Testis (tissue), 2 donors: ENCODE results near the gene EPS8L2.

Source experiments
- CTCF ChIP-seq, 3 experiments: fragments of 450-650 bp in 2 of 3; fragments of 200-600 bp in 1 of 3; sonication (generic) in 1 of 3; IDR thresholded peaks; one replicate each; pipeline ENCODE4 v1.5.1; 2016 to 2019; ENCODE audit warnings: antibody characterized with exemption in 3 of 3, mild to moderate bottlenecking in 2 of 3, moderate library complexity in 1 of 3
- POLR2A ChIP-seq: fragments of 450-650 bp; IDR thresholded peaks from one replicate; pipeline ENCODE4 v1.6.1; 2017; ENCODE audit warnings: antibody characterized with exemption, mild to moderate bottlenecking, moderate library complexity

GRCh38 chr11:679271-680207, 26.5 kb upstream of the EPS8L2 start:
- TF ChIP-seq CTCF (IDR thresholded peaks at IDR 0.05) (no peak), POLR2A (no peak)
